NCI-H1105 (cell line): Measurements from ENCODE around the gene PRDM11.

Source experiments
- DNase-seq: peaks from one replicate; lab custom pipeline; 2025; lab: John Stamatoyannopoulos, UW

The PRDM11 gene

GRCh38 chr11:45157247-45158209 is 11.1 kb downstream of the PRDM11 start:
- no peak for DNase-seq

GRCh38 chr11:45158210-45158731 is 11.8 kb downstream of the PRDM11 start:
- no peak for DNase-seq

- no peak for DNase-seq
Observed at GRCh38 chr11:45158891-45159605, 12.6 kb downstream of the PRDM11 start.

GRCh38 chr11:45159781-45160365 is 13.4 kb downstream of the PRDM11 start:
- no peak for DNase-seq

- DNase-seq = no peak
Observed at GRCh38 chr11:45161252-45162063, 15.0 kb downstream of the PRDM11 start.

- no peak for DNase-seq
Observed at GRCh38 chr11:45162064-45162375, 15.6 kb downstream of the PRDM11 start.

- no peak for DNase-seq
Observed at GRCh38 chr11:45162916-45163879, 16.8 kb downstream of the PRDM11 start.

GRCh38 chr11:45163956-45164575 is 17.6 kb downstream of the PRDM11 start:
- DNase-seq = no peak

GRCh38 chr11:45165386-45165785 is 18.9 kb downstream of the PRDM11 start:
- DNase-seq = no peak

- DNase-seq = no peak
Observed at GRCh38 chr11:45165806-45166603, 19.6 kb downstream of the PRDM11 start.

GRCh38 chr11:45166604-45166897 is 20.1 kb downstream of the PRDM11 start:
- DNase-seq = no peak

GRCh38 chr11:45167283-45167682 is 20.8 kb downstream of the PRDM11 start:
- no peak for DNase-seq

- DNase-seq = no peak
Observed at GRCh38 chr11:45168366-45169130, 22.1 kb downstream of the PRDM11 start.

- no peak for DNase-seq
Observed at GRCh38 chr11:45169310-45170072, 23.1 kb downstream of the PRDM11 start.

- DNase-seq = no peak
Observed at GRCh38 chr11:45170484-45170883, 24.0 kb downstream of the PRDM11 start.

- DNase-seq = no peak
Observed at GRCh38 chr11:45171550-45171949, 25.1 kb downstream of the PRDM11 start.

- DNase-seq = no peak
Observed at GRCh38 chr11:45173064-45173463, 26.6 kb downstream of the PRDM11 start.
